ENCODE measurements around the gene HIVEP3. TPM values are rescaled to one million over a fixed set of nuclear protein-coding genes. Genes with fewer than 3 reads are reported as not detected.

The HIVEP3 gene
- total and polyA plus RNA-seq, 2 experiments from 2014 or later: 0.57 to 5.9 TPM

DNA sequence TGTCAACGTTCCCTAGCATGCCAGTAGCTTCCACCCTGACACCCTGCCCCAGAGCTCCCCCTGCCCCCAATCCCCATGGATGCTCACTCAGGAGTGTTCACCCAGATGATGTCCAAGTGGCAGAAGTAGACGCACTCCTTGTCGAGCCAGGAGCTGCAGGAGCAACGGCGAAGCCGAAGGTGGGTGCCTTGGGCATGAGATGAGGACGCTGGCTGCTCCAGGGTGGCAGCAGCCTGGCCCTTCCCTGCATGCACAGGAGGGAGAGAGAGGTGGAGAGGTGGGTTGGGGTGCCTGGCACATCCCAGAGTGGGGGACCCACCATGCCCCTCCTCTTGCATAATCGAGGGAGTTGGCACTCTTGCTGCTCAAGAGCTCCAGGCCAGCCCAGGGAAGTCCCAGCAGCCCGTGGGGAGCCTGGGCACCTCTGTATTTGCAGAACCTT is 434.7 kb downstream of the HIVEP3 start:
- TF ChIP-seq, protein P1, sequence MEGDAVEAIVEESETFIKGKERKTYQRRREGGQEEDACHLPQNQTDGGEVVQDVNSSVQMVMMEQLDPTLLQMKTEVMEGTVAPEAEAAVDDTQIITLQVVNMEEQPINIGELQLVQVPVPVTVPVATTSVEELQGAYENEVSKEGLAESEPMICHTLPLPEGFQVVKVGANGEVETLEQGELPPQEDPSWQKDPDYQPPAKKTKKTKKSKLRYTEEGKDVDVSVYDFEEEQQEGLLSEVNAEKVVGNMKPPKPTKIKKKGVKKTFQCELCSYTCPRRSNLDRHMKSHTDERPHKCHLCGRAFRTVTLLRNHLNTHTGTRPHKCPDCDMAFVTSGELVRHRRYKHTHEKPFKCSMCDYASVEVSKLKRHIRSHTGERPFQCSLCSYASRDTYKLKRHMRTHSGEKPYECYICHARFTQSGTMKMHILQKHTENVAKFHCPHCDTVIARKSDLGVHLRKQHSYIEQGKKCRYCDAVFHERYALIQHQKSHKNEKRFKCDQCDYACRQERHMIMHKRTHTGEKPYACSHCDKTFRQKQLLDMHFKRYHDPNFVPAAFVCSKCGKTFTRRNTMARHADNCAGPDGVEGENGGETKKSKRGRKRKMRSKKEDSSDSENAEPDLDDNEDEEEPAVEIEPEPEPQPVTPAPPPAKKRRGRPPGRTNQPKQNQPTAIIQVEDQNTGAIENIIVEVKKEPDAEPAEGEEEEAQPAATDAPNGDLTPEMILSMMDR (IDR thresholded peaks at IDR 0.05; ENCODE audit: poor library complexity): no peak
- TF ChIP-seq EZH2phosphoT487 (IDR thresholded peaks at IDR 0.05; ENCODE audit: low read depth, severe bottlenecking, unreplicated experiment): no peak
- no peak for TF ChIP-seq EZH2 (IDR thresholded peaks at IDR 0.05; ENCODE audit: borderline replicate concordance)
- Histone ChIP-seq H3K27ac (no peak overlapping the region), H3K4me3 (no peak overlapping the region)

DNA sequence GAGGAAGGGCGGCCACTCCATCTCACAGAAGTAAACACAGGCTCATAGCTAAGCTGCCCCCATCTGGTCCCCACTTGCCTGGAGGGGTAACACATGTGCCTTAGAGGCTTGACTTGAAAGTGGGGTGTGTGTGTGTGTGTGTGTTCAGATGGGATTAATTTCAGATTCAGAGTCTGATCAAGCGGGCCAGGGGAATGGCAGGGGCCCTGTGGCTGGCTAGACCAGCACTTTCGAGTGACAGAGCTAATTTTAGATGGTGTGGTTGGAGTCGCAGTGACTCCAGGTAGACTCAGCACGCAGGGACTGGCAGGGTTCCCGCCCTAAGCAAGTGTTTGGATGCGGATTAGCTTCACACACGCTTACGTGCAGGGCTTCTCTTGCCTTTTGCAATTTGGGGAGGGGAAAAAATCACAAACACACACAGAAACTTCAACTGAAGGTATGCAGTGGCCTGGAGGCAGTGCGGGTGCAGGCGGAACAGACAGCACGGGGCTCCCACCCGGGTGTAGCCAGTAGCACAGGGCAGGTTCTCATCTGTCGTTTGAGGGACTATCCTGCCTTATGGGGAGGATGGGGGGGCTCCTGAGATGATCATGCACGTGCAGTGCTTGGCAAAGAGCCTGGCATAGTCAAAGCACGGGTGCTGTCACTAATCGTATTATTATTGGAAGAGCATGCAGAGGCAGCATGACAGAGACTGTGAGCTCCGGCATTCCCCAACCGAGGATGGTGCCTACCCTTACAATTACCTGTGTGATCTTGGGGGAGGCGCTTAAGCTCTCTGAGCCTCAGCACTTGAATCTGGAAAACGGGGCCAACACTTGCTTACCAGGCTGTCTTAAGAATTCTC is 435.5 kb downstream of the HIVEP3 start:
- WGBS (ENCODE audit: low lambda C conversion rate, missing lambda C conversion rate): 64% methylated on average over 21 of the region's 21 CpGs
- no peaks in the 10 kb centered on the region for H3K79me2 ChIP-seq
- TF ChIP-seq, protein P1 (IDR thresholded peaks at IDR 0.05; ENCODE audit: poor library complexity): no peak
- TF ChIP-seq EZH2phosphoT487 (IDR thresholded peaks at IDR 0.05; ENCODE audit: low read depth, severe bottlenecking, unreplicated experiment): no peak
- TF ChIP-seq EZH2 (IDR thresholded peaks at IDR 0.05; ENCODE audit: borderline replicate concordance): no peak
- no peaks in the 10 kb centered on the region for H4K20me1 ChIP-seq (ENCODE audit: insufficient read depth, poor library complexity, severe bottlenecking)
- H2AFZ ChIP-seq: no peak overlapping the region
- H3K4me3 ChIP-seq: no peak overlapping the region
- no peaks in the 10 kb centered on the region for H3K27me3 ChIP-seq
- no peaks in the 10 kb centered on the region for H3K9me3 ChIP-seq (ENCODE audit: low read depth)
- no peak for DNase-seq (ENCODE audit: low spot score)
- peak overlapping the region; percentile 20 for H3K4me2 ChIP-seq
- H3K4me1 ChIP-seq (ENCODE audit: insufficient read depth): peaks cover 71% of the 10 kb centered on the region
- no peaks in the 10 kb centered on the region for H3K36me3 ChIP-seq (replicated peaks; ENCODE audit: insufficient read depth, low read depth)
- H3K9me2 ChIP-seq (replicated peaks; ENCODE audit: insufficient read depth): no peaks in the 10 kb centered on the region
- H3K27ac ChIP-seq: peak overlapping the region; percentile 73

More for the DNA sequence above, 434.7 kb downstream of the HIVEP3 start:
- Histone ChIP-seq H4K20me1 (ENCODE audit: insufficient read depth, poor library complexity, severe bottlenecking) (no peaks in the 10 kb centered on the region), H3K4me2 (no peak overlapping the region), H3K27me3 (no peaks in the 10 kb centered on the region), H3K9me3 (ENCODE audit: low read depth) (no peaks in the 10 kb centered on the region), H3K9me2 (replicated peaks; ENCODE audit: insufficient read depth) (no peaks in the 10 kb centered on the region), H2AFZ (no peak overlapping the region), H3K36me3 (replicated peaks; ENCODE audit: insufficient read depth, low read depth) (no peaks in the 10 kb centered on the region), H3K4me1 (ENCODE audit: insufficient read depth) (peaks cover 76% of the 10 kb centered on the region), H3K79me2 (no peaks in the 10 kb centered on the region)
- DNase-seq (ENCODE audit: low spot score): no peak
- WGBS (ENCODE audit: low lambda C conversion rate, missing lambda C conversion rate): 77% methylated on average over 9 of the region's 9 CpGs

DNA sequence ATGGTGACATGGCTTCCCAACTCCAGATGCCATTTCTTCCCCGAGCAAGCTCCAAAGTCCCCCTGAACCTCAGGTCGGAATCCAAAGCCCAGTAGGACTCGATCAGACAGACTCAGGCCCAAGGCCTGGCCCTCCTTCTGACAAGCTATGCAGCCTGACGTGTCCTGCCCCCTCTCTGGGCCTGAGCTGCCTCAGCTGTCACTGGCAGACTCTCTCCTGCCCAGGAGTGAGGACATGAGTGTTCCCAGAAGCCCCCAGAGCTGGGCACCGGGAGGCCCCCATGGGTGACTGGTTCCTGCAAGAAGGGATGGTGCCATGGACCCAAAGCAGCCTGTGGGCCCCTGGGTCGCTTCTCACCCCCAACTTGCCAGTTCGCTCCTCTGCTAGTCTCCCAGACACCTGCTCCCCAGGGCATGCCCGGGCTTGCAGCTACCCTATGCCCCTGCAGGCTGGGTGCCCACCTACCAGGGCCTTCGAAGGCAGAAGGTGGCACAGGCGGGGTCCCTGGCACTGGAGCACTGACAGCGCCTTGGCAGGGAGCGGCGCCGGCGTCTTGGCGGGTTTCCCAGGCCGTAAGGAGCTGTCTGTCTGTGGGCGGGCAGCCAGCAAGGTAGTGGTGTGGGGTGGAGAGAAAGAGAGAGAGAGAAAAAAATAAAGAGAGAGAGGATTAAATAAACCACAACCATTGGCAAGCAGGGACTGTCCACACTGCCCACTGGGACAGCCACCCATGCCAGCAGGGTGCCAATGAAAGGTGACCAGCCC is 436.5 kb downstream of the HIVEP3 start:
- 88% methylated on average over 18 of the region's 18 CpGs for WGBS (ENCODE audit: low lambda C conversion rate, missing lambda C conversion rate)
- no peak for DNase-seq (ENCODE audit: low spot score)
- Histone ChIP-seq H3K27me3 (no peaks in the 10 kb centered on the region), H3K4me1 (ENCODE audit: insufficient read depth) (peaks cover 65% of the 10 kb centered on the region), H3K79me2 (no peaks in the 10 kb centered on the region), H3K4me3 (no peak overlapping the region), H3K27ac (peak overlapping the region; percentile 73), H3K9me3 (ENCODE audit: low read depth) (no peaks in the 10 kb centered on the region), H3K36me3 (replicated peaks; ENCODE audit: insufficient read depth, low read depth) (no peaks in the 10 kb centered on the region), H3K4me2 (peak overlapping the region; percentile 11), H4K20me1 (ENCODE audit: insufficient read depth, poor library complexity, severe bottlenecking) (no peaks in the 10 kb centered on the region), H2AFZ (no peak overlapping the region), H3K9me2 (replicated peaks; ENCODE audit: insufficient read depth) (no peaks in the 10 kb centered on the region)
- TF ChIP-seq EZH2phosphoT487 (IDR thresholded peaks at IDR 0.05; ENCODE audit: low read depth, severe bottlenecking, unreplicated experiment): no peak
- TF ChIP-seq, protein P1 (IDR thresholded peaks at IDR 0.05; ENCODE audit: poor library complexity): no peak
